ENCODE measurements around the gene IFT27. TPM values are rescaled to one million over a fixed set of nuclear protein-coding genes. Genes with fewer than 3 reads are reported as not detected.

Gene IFT27
- total RNA-seq, 1 donor from 2014 or later: 32.7 TPM

DNA sequence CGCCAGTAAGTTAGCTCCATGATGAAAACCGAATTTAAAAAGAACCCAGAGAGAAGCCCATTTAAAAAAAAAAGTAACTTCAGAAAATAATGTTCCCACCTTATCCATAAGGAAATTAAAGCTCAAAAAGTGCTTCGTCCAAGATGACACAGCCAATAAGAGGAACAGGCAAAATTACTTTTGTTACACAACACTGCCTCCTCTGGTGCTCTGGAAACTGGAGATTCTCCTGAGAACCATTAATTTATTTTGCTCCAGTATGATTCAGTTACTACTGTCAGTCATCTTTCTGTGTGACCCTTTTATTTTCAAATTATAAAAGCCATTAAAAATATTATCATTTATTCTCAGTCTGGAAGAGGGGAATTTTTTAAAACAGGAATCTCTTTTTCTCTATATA is 2.0 kb downstream of the IFT27 start:
- POLR2A ChIA-PET: no interaction called here
- no peak overlapping the region for H3K4me3 Mint-ChIP-seq

DNA sequence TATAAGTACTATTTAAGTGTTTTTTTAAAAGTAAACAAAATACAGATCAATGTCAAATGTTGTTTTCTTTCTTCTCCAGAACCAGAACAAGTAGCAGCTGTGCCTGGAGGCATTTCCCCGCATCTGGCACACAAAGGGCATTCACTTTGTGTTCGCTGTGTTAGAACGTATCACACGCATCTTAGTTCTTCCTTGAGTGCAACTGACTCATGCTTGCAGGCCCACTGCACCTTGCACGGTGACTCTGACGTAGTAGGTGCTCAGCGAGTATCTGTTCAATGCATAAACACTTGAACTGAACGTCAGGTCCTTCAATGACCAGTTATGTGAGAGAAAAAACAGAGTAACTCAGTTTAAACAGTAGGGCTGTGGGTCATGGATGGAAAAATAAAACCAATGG is 3.5 kb downstream of the IFT27 start:
- Mint-ChIP-seq H3K27ac (no peak overlapping the region), H3K4me3 (no peak overlapping the region), H3K36me3 (ENCODE audit: low read depth) (peaks cover 6% of the 10 kb centered on the region), H3K27me3 (no peaks in the 10 kb centered on the region), H3K9me3 (no peaks in the 10 kb centered on the region), H3K4me1 (peaks cover 14% of the 10 kb centered on the region)
- DNase-seq (no peak), ATAC-seq (ENCODE audit: low read depth) (no peak)
- intact Hi-C loops (cut with micrococcal nuclease): no loop called here
- ChIA-PET POLR2A (no interaction called here), CTCF (interaction anchor here (0.8 kb wide), 1 partner anchor 9 kb away, joined by 3 read pairs; no protein-coding TSS in a partner anchor)
- TF ChIP-seq, protein P1, sequence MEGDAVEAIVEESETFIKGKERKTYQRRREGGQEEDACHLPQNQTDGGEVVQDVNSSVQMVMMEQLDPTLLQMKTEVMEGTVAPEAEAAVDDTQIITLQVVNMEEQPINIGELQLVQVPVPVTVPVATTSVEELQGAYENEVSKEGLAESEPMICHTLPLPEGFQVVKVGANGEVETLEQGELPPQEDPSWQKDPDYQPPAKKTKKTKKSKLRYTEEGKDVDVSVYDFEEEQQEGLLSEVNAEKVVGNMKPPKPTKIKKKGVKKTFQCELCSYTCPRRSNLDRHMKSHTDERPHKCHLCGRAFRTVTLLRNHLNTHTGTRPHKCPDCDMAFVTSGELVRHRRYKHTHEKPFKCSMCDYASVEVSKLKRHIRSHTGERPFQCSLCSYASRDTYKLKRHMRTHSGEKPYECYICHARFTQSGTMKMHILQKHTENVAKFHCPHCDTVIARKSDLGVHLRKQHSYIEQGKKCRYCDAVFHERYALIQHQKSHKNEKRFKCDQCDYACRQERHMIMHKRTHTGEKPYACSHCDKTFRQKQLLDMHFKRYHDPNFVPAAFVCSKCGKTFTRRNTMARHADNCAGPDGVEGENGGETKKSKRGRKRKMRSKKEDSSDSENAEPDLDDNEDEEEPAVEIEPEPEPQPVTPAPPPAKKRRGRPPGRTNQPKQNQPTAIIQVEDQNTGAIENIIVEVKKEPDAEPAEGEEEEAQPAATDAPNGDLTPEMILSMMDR (IDR thresholded peaks at IDR 0.05): no peak

More for the DNA sequence above, 2.0 kb downstream of the IFT27 start:
- Mint-ChIP-seq H3K27me3 (no peaks in the 10 kb centered on the region), H3K27ac (no peak overlapping the region), H3K36me3 (ENCODE audit: low read depth) (peaks cover 6% of the 10 kb centered on the region), H3K4me1 (peaks cover 14% of the 10 kb centered on the region), H3K9me3 (no peaks in the 10 kb centered on the region)
- TF ChIP-seq, protein P1 (IDR thresholded peaks at IDR 0.05): no peak
- CTCF ChIA-PET: interaction anchor here (0.7 to 4.0 kb wide), 8 partner anchors 8 to 263 kb away, joined by 3 to 25 read pairs (median 4); no protein-coding TSS in a partner anchor
- intact Hi-C loops (cut with micrococcal nuclease): no loop called here
- ATAC-seq (ENCODE audit: low read depth) (no peak), DNase-seq (no peak)

DNA sequence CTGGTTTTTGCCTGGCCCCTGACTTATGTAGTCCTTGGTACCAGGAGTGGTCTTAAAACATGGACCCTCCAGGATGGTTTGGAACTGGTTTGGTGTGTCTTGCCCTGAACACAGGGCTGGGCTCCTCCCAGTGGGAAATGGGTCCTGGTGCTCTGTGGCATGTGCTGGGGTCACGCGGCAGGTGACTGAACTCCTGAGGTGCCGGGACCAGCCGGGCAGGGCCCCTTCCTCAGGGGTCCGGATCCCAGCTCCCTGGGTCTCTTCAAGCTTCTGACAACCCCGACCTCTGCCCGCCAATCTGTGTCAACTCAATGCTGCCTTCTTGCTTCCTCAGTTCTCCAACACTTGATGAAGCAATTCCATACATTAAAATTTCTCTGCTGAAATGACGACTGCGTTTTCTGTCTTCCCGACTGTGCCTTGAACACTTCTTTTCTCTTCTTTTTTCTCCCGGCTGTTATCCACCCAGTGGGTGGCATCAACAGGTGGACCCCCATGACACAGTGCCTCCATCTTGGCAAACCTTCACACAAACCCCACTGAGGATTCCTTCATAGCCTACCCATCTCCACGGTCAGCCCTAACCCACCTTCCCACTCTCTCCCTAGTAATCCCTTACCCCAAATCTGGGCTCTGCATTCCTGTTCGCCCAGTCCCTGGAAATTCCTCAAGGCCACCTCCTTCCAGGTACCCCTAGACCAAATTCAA is 4.4 kb downstream of the IFT27 start:
- TF ChIP-seq, protein P1 (IDR thresholded peaks at IDR 0.05): no peak
- Mint-ChIP-seq H3K4me1 (peaks cover 10% of the 10 kb centered on the region), H3K27me3 (no peaks in the 10 kb centered on the region), H3K27ac (no peak overlapping the region), H3K4me3 (no peak overlapping the region), H3K9me3 (no peaks in the 10 kb centered on the region), H3K36me3 (ENCODE audit: low read depth) (peaks cover 13% of the 10 kb centered on the region)
- ChIA-PET POLR2A (interaction anchor here (0.6 kb wide), 1 partner anchor 17 kb away, joined by 9 read pairs; no protein-coding TSS in a partner anchor), CTCF (interaction anchor here (0.8 kb wide), 1 partner anchor 10 kb away, joined by 3 read pairs; no protein-coding TSS in a partner anchor)
- DNase-seq: no peak
- intact Hi-C loops (cut with micrococcal nuclease): no loop called here
- ATAC-seq (ENCODE audit: low read depth): no peak

DNA sequence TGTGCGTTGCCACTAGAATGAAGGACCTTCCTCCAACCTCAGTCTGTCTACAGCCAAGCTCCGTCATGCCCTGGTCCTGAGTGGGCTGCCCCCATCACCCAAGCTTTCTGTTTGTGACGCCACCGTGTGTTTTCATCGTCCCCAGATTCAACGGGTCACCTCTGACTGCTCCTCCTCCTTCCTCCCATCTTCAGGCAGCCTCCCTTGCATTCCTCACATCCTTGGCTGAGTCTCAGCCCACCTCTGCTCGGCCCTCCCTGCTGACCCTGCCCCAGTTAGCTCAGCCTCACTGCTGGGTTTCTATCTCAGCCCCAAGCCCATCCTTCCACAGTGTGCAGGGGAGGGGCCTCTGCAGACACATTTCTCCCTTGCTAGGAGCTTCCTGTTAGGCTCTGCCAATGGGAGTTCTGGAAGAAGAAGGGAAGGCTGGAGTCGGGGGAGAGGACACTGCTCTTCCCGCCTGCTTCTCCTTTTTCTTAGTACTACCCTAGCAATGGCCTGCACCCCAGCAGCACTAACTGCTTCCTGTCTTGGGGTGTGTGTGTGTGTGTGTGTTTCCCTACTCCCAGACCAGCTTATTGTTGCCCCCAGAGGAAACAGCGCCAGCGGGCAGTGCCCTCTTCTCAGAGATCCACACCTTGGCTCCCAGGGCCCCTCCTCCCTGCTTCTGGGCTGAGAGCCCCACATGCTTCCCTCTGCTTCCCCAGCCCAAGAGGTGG is 5.2 kb downstream of the IFT27 start:
- TF ChIP-seq, protein P1 (IDR thresholded peaks at IDR 0.05): no peak
- no peaks in the 10 kb centered on the region for H3K27me3 Mint-ChIP-seq
- H3K27ac Mint-ChIP-seq: no peak overlapping the region
- ATAC-seq (ENCODE audit: low read depth) (no peak), DNase-seq (no peak)
- no peaks in the 10 kb centered on the region for H3K9me3 Mint-ChIP-seq
- CTCF ChIA-PET: no interaction called here
- intact Hi-C loops (cut with micrococcal nuclease): no loop called here
- peaks cover 7% of the 10 kb centered on the region for H3K4me1 Mint-ChIP-seq
- POLR2A ChIA-PET: interaction anchor here (0.6 kb wide), 1 partner anchor 16 kb away, joined by 9 read pairs; no protein-coding TSS in a partner anchor
- H3K4me3 Mint-ChIP-seq: no peak overlapping the region
- H3K36me3 Mint-ChIP-seq (ENCODE audit: low read depth): peaks cover 18% of the 10 kb centered on the region

Data from activated B cell treated with CpG ODN at 0.5 μM for 24 hours (primary cell).